GM23248 (cell line): ENCODE results near the gene E2F1. TPM values are rescaled to one million over a fixed set of nuclear protein-coding genes. Genes with fewer than 3 reads are reported as not detected.

Experiments used
- DNase-seq: peaks from one replicate; pipeline ENCODE4 v3.0.0-alpha.2; 2015
- H2AFZ ChIP-seq: fragments of 200-600 bp; sonication (generic); 2 replicates; pipeline ENCODE4 v1.6.1; 2016; ENCODE audit warnings: antibody characterized with exemption
- H3F3A ChIP-seq: fragments of 200-600 bp; sonication (generic); 2 replicates; pipeline ENCODE4 v1.6.1; 2016; ENCODE audit warnings: mild to moderate bottlenecking, antibody characterized with exemption, mixed run types; ENCODE audit not compliant: insufficient read depth
- H3K27ac ChIP-seq: fragments of 200-600 bp; sonication (generic); 2 replicates; pipeline ENCODE4 v1.5.1; 2016; ENCODE audit warnings: mild to moderate bottlenecking
- H3K27me3 ChIP-seq: fragments of 200-600 bp; sonication (generic); replicated peaks from 2 replicates; pipeline ENCODE4 v1.6.1; 2016; ENCODE audit warnings: mild to moderate bottlenecking; ENCODE audit not compliant: insufficient read depth
- H3K36me3 ChIP-seq: fragments of 200-600 bp; sonication (generic); 2 replicates; pipeline ENCODE4 v1.6.1; 2016; ENCODE audit warnings: low read depth, mild to moderate bottlenecking
- H3K4me1 ChIP-seq: fragments of 200-600 bp; sonication (generic); 2 replicates; pipeline ENCODE4 v1.6.1; 2016; ENCODE audit warnings: mild to moderate bottlenecking; ENCODE audit not compliant: insufficient read depth
- H3K4me2 ChIP-seq: fragments of 200-600 bp; sonication (generic); one replicate; pipeline ENCODE4 v1.6.1; 2016; ENCODE audit warnings: mild to moderate bottlenecking; ENCODE audit not compliant: unreplicated experiment
- H3K4me3 ChIP-seq: fragments of 200-600 bp; sonication (generic); 2 replicates; pipeline ENCODE4 v1.5.1; 2016; ENCODE audit warnings: mild to moderate bottlenecking
- H3K79me2 ChIP-seq: fragments of 200-600 bp; sonication (generic); 2 replicates; pipeline ENCODE4 v1.6.1; 2016; ENCODE audit warnings: mild to moderate bottlenecking; ENCODE audit not compliant: insufficient read depth
- H3K9ac ChIP-seq: fragments of 200-600 bp; sonication (generic); 2 replicates; pipeline ENCODE4 v1.6.1; 2016; ENCODE audit warnings: mild to moderate bottlenecking
- H3K9me2 ChIP-seq: fragments of 200-600 bp; sonication (generic); 2 replicates; pipeline ENCODE4 v1.6.1; 2016; ENCODE audit warnings: mixed run types, mild to moderate bottlenecking, moderate library complexity; ENCODE audit not compliant: insufficient read depth
- H3K9me3 ChIP-seq: fragments of 200-600 bp; sonication (generic); one replicate; pipeline ENCODE4 v1.6.1; 2017; ENCODE audit warnings: low read depth
- H4K20me1 ChIP-seq: fragments of 200-600 bp; sonication (generic); 2 replicates; pipeline ENCODE4 v1.6.0; 2016; ENCODE audit not compliant: insufficient read depth
- EZH2 ChIP-seq: fragments of 200-600 bp; sonication (generic); IDR thresholded peaks from 2 replicates; pipeline ENCODE4 v1.6.1; 2018; ENCODE audit warnings: antibody characterized with exemption, mild to moderate bottlenecking; ENCODE audit not compliant: insufficient read depth, poor library complexity, severe bottlenecking
- EZH2phosphoT487 ChIP-seq: fragments of 200-600 bp; sonication (generic); IDR thresholded peaks from 2 replicates; pipeline ENCODE4 v1.6.1; 2018; ENCODE audit warnings: antibody characterized with exemption, moderate library complexity, mild to moderate bottlenecking, low read depth; ENCODE audit not compliant: insufficient read depth
- WGBS, 2 experiments: methylation state at CpG; one replicate each; pipeline ENCODE4 v1.1.6; 2015 to 2017; ENCODE audit warnings: low lambda C conversion rate in 2 of 2, low coverage in 1 of 2; ENCODE audit errors: missing lambda C conversion rate in 2 of 2; 5-methylcytosine and 5-hydroxymethylcytosine counted together
- in situ Hi-C: fragments of 300-500 bp; cut with MboI; formaldehyde crosslinking; loops from 2 replicates; pipeline ENCODE4 v1.15.0; 2020
- polyA plus RNA-seq: library from polyadenylated mRNA; unstranded; fragments of >200 nt; fragmentation: Nextera tagmentation; extraction: Ambion mirVana; gene quantifications from 2 replicates; pipeline ENCODE4 v1.2.1, GENCODE V29; 2016
- total RNA-seq: library from RNA; depleted of rRNA; stranded (reverse); fragments of >200 nt; shearing (Covaris generic); gene quantifications from 2 replicates; pipeline ENCODE4 v1.2.3, GENCODE V29; 2014

The E2F1 gene
- total and polyA plus RNA-seq, 2 experiments from 2014 or later, result 4.9 to 12.9 TPM

DNA sequence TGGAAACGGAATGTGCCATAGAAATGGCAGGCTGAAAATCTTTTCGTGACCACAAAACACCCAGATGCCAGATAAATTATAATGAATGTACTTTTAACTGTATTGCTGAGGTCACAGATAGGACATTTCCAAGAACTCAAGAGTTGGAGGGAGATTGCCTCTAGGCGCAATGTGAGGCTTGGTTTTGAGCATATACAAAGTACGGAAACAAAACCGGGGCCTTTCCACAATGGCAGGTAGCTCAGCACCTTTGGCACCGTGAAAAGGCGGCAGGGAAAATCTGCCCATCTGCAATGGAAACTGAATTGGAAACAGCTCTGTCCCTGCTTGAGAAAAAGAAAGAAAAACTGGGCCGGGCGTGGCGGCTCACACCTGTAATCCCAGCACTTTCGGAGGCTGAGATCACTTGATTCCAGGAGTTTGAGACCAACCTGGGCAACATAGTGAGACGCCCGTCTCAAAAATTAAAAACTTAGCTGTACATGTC lies 34.6 kb downstream of the E2F1 start:
- no peak for DNase-seq
- in situ Hi-C loops, result loop anchor here (10.0 kb wide), 1 partner anchor 187 kb away; no protein-coding TSS in a partner anchor

DNA sequence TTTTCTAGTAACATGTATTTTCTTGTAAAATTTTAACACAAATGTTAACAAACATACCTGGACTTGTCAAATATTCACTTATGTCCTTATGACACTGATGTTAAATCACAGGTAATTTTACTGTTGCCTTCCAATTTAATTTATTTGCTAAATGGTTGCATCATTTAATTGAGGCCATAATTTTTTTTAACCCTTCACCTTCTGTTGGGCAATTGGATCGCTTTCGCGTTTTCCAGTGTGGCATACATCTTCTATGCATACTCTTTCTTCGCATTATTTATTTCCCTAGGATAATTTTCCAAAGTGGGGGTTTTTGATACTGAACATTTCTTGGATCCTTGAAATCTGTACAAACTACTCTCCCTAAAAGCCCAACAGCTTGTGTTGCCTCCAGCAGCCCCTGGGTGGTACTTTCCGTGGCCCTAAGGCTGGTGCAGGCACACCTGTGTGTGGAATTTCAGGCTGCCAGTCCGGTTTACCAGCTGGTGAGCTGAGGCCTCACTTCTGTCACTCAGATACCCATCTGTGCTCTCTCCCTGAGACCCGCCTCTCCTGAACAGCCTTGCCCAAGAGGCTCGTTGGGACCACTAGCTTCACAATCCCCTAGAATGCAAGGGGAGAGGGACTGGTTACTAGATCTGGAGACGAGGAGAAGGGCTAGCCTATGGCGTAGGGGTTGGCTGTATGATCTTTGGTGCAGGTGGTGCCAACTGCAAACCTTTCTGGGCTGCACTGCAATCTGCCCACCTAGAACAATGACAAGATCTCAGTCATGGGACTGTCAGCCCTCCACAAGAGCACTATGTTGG lies 35.2 kb downstream of the E2F1 start:
- Histone ChIP-seq H4K20me1 (no peaks in the 10 kb centered on the region), H3K9me2 (no peaks in the 10 kb centered on the region), H3K27ac (no peak overlapping the region), H3F3A (peaks cover 15% of the 10 kb centered on the region; the same call in 1 of the 2 replicates), H3K4me1 (peaks cover 18% of the 10 kb centered on the region), H3K36me3 (no peaks in the 10 kb centered on the region), H3K4me3 (no peak overlapping the region), H3K4me2 (no peak overlapping the region), H2AFZ (no peak overlapping the region), H3K9me3 (no peaks in the 10 kb centered on the region), H3K27me3 (no peaks in the 10 kb centered on the region), H3K79me2 (no peaks in the 10 kb centered on the region), H3K9ac (no peak overlapping the region)
- in situ Hi-C loops, result loop anchor here (10.0 kb wide), 1 partner anchor 186 kb away; no protein-coding TSS in a partner anchor
- 77 to 78% methylated on average over 10 of the region's 10 CpGs for WGBS, 2 experiments
- TF ChIP-seq EZH2, result no peak
- TF ChIP-seq EZH2phosphoT487, result no peak
- no peak for DNase-seq

More for the DNA sequence above, 34.6 kb downstream of the E2F1 start:
- TF ChIP-seq EZH2phosphoT487 (no peak), EZH2 (no peak)
- H3K9me2 ChIP-seq, result no peaks in the 10 kb centered on the region
- H3K4me1 ChIP-seq, result peaks cover 18% of the 10 kb centered on the region
- no peak overlapping the region for H3K27ac ChIP-seq
- H3F3A ChIP-seq, result peaks cover 15% of the 10 kb centered on the region; the same call in 1 of the 2 replicates
- H3K9ac ChIP-seq, result no peak overlapping the region
- H3K9me3 ChIP-seq, result no peaks in the 10 kb centered on the region
- no peaks in the 10 kb centered on the region for H3K27me3 ChIP-seq
- no peak overlapping the region for H2AFZ ChIP-seq
- H3K36me3 ChIP-seq, result no peaks in the 10 kb centered on the region
- no peaks in the 10 kb centered on the region for H4K20me1 ChIP-seq
- 72 to 74% methylated on average over 13 of the region's 13 CpGs for WGBS, 2 experiments
- no peak overlapping the region for H3K4me2 ChIP-seq
- H3K4me3 ChIP-seq, result no peak overlapping the region
- no peaks in the 10 kb centered on the region for H3K79me2 ChIP-seq

DNA sequence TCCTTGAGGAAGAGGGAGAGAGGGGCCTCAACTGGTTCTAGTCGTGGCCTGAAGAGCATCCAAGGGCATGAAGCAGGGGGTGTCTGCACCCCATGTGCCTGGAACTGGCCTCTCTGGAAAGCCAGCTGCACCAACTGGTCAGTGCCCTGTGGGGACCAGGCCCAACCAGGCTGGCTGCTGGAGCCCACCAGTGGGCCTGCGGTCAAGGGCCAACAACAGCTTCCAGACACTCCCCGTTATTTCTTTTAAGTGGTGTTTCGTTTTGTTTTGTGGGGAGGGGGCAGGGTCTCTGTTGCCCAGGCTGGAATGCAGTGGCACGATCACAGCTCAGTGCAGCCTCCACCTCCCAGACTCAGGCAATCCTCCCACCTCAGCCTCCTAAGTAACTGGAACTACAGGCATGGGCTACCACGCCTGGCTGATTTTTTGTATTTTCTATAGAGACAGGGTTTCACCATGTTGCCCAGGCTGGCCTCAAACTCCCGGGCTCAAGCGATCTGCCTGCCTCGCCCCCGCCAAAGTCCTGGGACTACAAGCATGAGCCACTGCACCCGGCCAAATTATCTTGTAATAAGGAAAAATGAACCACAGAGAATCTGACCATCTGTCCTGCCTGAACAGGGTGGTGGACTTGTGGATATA lies 36.0 kb downstream of the E2F1 start:
- Histone ChIP-seq H3K9me3 (no peaks in the 10 kb centered on the region), H3F3A (peaks cover 15% of the 10 kb centered on the region; the same call in 1 of the 2 replicates), H3K9me2 (no peaks in the 10 kb centered on the region), H3K27me3 (no peaks in the 10 kb centered on the region), H3K9ac (no peak overlapping the region), H3K4me2 (no peak overlapping the region), H3K27ac (no peak overlapping the region), H2AFZ (no peak overlapping the region), H3K79me2 (no peaks in the 10 kb centered on the region), H3K36me3 (peaks cover 3% of the 10 kb centered on the region; the same call in 1 of the 2 replicates), H3K4me3 (no peak overlapping the region), H4K20me1 (no peaks in the 10 kb centered on the region), H3K4me1 (peaks cover 18% of the 10 kb centered on the region)
- in situ Hi-C loops, result loop anchor here (10.0 kb wide), 1 partner anchor 185 kb away; no protein-coding TSS in a partner anchor
- 62 to 65% methylated on average over 11 of the region's 11 CpGs for WGBS, 2 experiments
- DNase-seq, result peak; percentile 22
- no peak for TF ChIP-seq EZH2phosphoT487
- no peak for TF ChIP-seq EZH2

DNA sequence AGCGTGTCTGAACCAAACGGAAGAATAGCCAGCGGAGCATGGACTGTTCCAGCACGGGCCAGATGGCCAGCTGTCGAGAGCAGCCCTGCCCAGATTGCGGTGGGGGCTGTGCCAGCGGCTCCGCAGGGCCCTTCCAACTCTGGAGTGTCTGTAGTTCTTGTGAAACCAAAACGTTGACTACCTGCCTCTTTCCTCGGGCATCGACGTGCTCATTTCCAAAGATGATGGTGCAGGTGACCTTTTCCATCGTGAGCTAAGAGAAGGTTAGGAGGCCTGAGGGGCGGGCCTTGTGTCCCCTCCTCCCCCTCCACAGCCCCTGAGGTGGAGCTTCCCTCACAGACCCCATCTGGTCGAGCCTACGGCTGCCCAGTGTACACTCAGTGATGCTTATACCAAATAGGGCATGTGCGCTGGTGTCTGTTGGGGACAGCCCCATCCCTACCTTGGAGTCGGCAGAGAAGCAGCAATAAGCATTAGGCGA lies 36.9 kb downstream of the E2F1 start:
- no peak overlapping the region for H2AFZ ChIP-seq
- peaks cover 8% of the 10 kb centered on the region; the same call in 1 of the 2 replicates for H3K36me3 ChIP-seq
- H3K4me1 ChIP-seq, result peaks cover 18% of the 10 kb centered on the region
- TF ChIP-seq EZH2, result no peak
- no peak for TF ChIP-seq EZH2phosphoT487
- no peaks in the 10 kb centered on the region for H3K79me2 ChIP-seq
- 35 to 36% methylated on average over 19 of the region's 19 CpGs for WGBS, 2 experiments
- H3K9me3 ChIP-seq, result no peaks in the 10 kb centered on the region
- in situ Hi-C loops, result loop anchor here (10.0 kb wide), 1 partner anchor 64 kb away; no protein-coding TSS in a partner anchor
- no peak overlapping the region for H3K4me2 ChIP-seq
- no peaks in the 10 kb centered on the region for H3K9me2 ChIP-seq
- H3K9ac ChIP-seq, result no peak overlapping the region
- no peak overlapping the region for H3K4me3 ChIP-seq
- H3K27me3 ChIP-seq, result no peaks in the 10 kb centered on the region
- no peak overlapping the region for H3K27ac ChIP-seq
- no peaks in the 10 kb centered on the region for H4K20me1 ChIP-seq
- peak; percentile 54 for DNase-seq
- H3F3A ChIP-seq, result peaks cover 15% of the 10 kb centered on the region; the same call in 1 of the 2 replicates
